ENCODE measurements around the gene BPIFA3. TPM values are rescaled to one million over a fixed set of nuclear protein-coding genes. Genes with fewer than 3 reads are reported as not detected.

BPIFA3 gene
- total RNA-seq, 1 experiment from 2014 or later: not detected

DNA sequence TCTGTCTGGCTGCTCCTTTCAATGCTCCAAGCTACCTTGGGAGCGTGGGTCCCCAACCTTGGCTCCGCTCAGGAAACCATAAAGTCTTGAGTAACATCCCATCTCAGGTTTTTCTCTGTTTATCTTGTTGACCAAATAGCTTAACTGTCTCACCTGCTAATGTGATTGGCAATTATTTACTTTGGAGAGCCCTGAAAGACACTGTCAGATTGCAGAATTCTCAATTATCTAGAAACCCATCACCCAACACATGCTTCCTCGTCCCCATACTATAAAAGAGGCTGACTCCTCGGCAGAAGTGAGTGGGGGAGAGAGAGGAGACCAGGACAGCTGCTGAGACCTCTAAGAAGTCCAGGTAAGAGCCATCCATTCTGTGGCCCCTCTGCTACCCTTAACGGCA, 18.5 kb downstream of the BPIFA3 start, which contains the start of gene BPIFA1:
Gene BPIFA1 (plus strand): TSS at position 301 of the 400 bp plus-strand sequence. CDS start 1,716 bp downstream, outside the sequence.
- RAD21 ChIA-PET (ENCODE audit: low non-redundant PET in 1 of 2, low total read pairs in 2 of 2, uncharacterized antibody in 2 of 2, unreplicated experiment in 2 of 2): no interaction called here
- H3K9ac ChIP-seq (ENCODE audit: low read length): no peak within 1 kb of the TSS
- BruUV-seq (replicated peaks): no TSS peak
- H3K9me3 ChIP-seq (ENCODE audit: control insufficient read depth in 1 of 2, insufficient read depth in 1 of 2, low read depth in 1 of 2, low read length in 2 of 2): no peaks in the 10 kb centered on the region
- no peaks in the 10 kb centered on the region for H3K9me2 ChIP-seq (ENCODE audit: insufficient read depth)
- no peak within 1 kb of the TSS for H3K4me3 ChIP-seq (replicated peaks in 1 of 2; ENCODE audit: low read depth in 1 of 2, low read length in 2 of 2)
- no peaks in the 10 kb centered on the region for H4K20me1 ChIP-seq (ENCODE audit: insufficient read depth)
- ATAC-seq (no peak), DNase-seq (ENCODE audit: low read depth, low spot score) (no peak)
- no peak within 1 kb of the TSS for H3K4me2 ChIP-seq (ENCODE audit: low read length)
- no peak within 1 kb of the TSS for H3K27ac ChIP-seq (ENCODE audit: low read depth, low read length)
- TF ChIP-seq ZNF274 (IDR thresholded peaks at IDR 0.05; ENCODE audit: low read depth, low read length) (no peak), SP1 (IDR thresholded peaks at IDR 0.05; ENCODE audit: low read depth) (no peak), SRF (IDR thresholded peaks at IDR 0.05; ENCODE audit: low read depth) (no peak), CBX3 (IDR thresholded peaks at IDR 0.05; ENCODE audit: low read depth) (no peak), YY1 (IDR thresholded peaks at IDR 0.05; ENCODE audit: extremely low read depth, insufficient replicate concordance, low read depth, low read length) (no peak), POLR2AphosphoS5 (IDR thresholded peaks at IDR 0.05; ENCODE audit: low read depth, low read length) (no peak), CEBPB (IDR thresholded peaks at IDR 0.05; ENCODE audit: low read depth) (no peak), FOSL1 (IDR thresholded peaks at IDR 0.05; ENCODE audit: low read depth) (no peak), RAD21 (IDR thresholded peaks at IDR 0.05; ENCODE audit: low read depth) (no peak), TCF7L2 (IDR thresholded peaks at IDR 0.05; ENCODE audit: borderline replicate concordance, extremely low read depth, insufficient read depth, insufficient read length) (no peak), ELF1 (IDR thresholded peaks at IDR 0.05; ENCODE audit: borderline replicate concordance, low read depth) (no peak), ZFX (IDR thresholded peaks at IDR 0.05) (no peak)
- TF ChIP-seq, protein P1, sequence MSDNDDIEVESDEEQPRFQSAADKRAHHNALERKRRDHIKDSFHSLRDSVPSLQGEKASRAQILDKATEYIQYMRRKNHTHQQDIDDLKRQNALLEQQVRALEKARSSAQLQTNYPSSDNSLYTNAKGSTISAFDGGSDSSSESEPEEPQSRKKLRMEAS (IDR thresholded peaks at IDR 0.05): no peak
- TF ChIP-seq, protein P2, sequence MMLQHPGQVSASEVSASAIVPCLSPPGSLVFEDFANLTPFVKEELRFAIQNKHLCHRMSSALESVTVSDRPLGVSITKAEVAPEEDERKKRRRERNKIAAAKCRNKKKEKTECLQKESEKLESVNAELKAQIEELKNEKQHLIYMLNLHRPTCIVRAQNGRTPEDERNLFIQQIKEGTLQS (IDR thresholded peaks at IDR 0.05): no peak
- TF ChIP-seq, protein P3, sequence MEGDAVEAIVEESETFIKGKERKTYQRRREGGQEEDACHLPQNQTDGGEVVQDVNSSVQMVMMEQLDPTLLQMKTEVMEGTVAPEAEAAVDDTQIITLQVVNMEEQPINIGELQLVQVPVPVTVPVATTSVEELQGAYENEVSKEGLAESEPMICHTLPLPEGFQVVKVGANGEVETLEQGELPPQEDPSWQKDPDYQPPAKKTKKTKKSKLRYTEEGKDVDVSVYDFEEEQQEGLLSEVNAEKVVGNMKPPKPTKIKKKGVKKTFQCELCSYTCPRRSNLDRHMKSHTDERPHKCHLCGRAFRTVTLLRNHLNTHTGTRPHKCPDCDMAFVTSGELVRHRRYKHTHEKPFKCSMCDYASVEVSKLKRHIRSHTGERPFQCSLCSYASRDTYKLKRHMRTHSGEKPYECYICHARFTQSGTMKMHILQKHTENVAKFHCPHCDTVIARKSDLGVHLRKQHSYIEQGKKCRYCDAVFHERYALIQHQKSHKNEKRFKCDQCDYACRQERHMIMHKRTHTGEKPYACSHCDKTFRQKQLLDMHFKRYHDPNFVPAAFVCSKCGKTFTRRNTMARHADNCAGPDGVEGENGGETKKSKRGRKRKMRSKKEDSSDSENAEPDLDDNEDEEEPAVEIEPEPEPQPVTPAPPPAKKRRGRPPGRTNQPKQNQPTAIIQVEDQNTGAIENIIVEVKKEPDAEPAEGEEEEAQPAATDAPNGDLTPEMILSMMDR (IDR thresholded peaks at IDR 0.05 in 2 of 3, conservative IDR thresholded peaks at IDR 0.05 in 1 of 3; ENCODE audit: borderline replicate concordance in 1 of 3, insufficient read depth in 1 of 3, low read depth in 2 of 3, low read length in 2 of 3): no peak
- intact Hi-C loops (cut with micrococcal nuclease): no loop called here
- no peak within 1 kb of the TSS for H2AFZ ChIP-seq (ENCODE audit: low read depth, low read length, poor library complexity, severe bottlenecking)
- no peaks in the 10 kb centered on the region for H3K79me2 ChIP-seq (ENCODE audit: insufficient read depth, low read length)
- no peaks in the 10 kb centered on the region for H3K4me1 ChIP-seq (ENCODE audit: control insufficient read depth in 1 of 2, insufficient read depth in 2 of 2, low read length in 2 of 2)
- H3K36me3 ChIP-seq (ENCODE audit: control insufficient read depth in 1 of 2, insufficient read depth in 2 of 2, low read length in 2 of 2): no peaks in the 10 kb centered on the region
- POLR2A ChIA-PET: no interaction called here
- CTCF ChIA-PET: no interaction called here
- peaks cover 54% of the 10 kb centered on the region for H3K27me3 ChIP-seq (ENCODE audit: insufficient read depth, low read length)

All from HCT116 (cell line).